Cardiac muscle cell (in vitro differentiated cells and primary cell): ENCODE data around the gene UNC5B. TPM values are rescaled to one million over a fixed set of nuclear protein-coding genes. Genes with fewer than 3 reads are reported as not detected.
"Not testable (repeated sequence)": the region's sequence is repeated elsewhere in the genome, so short reads cannot be mapped to it uniquely, and the experiment has no call there.

Experiments used
- DNase-seq, 2 donors: peaks; one replicate each; pipeline versions ENCODE4 v3.0.0 to v3.0.0-alpha.2; 2010 to 2017; ENCODE audit warnings: low read depth in 1 of 2, low spot score in 1 of 2
- H3K27ac ChIP-seq: fragments of 200-600 bp; sonication (generic); 2 replicates; pipeline ENCODE4 v1.5.1; 2016
- H3K27me3 ChIP-seq: fragments of 200-600 bp; sonication (generic); 2 replicates; pipeline ENCODE4 v1.6.0; 2016; ENCODE audit warnings: control low read depth
- H3K36me3 ChIP-seq: fragments of 200-600 bp; sonication (generic); 2 replicates; pipeline ENCODE4 v1.5.1; 2016; ENCODE audit warnings: control low read depth
- H3K4me1 ChIP-seq: fragments of 200-600 bp; sonication (generic); 2 replicates; pipeline ENCODE4 v1.8.1; 2017; ENCODE audit warnings: low read depth, mild to moderate bottlenecking, mixed run types
- H3K4me3 ChIP-seq: fragments of 200-600 bp; sonication (generic); 2 replicates; pipeline ENCODE4 v1.5.1; 2016; ENCODE audit warnings: mild to moderate bottlenecking
- H3K9me3 ChIP-seq: fragments of 200-600 bp; sonication (generic); 2 replicates; pipeline ENCODE4 v1.5.1; 2017; ENCODE audit warnings: low read depth, mild to moderate bottlenecking, control low read depth
- polyA plus RNA-seq: library from polyadenylated mRNA; unstranded; fragments of >200 nt; fragmentation: Nextera tagmentation; extraction: Ambion mirVana; gene quantifications from 2 replicates; pipeline ENCODE4 v1.2.1, GENCODE V29; 2016
- total RNA-seq: library from RNA; depleted of rRNA; stranded (reverse); fragments of >200 nt; gene quantifications from 2 replicates; pipeline ENCODE4 v1.2.3, GENCODE V29; 2016
- TF ChIP-seq, protein P1 (sequence below): IDR thresholded peaks from 2 replicates; pipeline ENCODE4 v1.5.1; 2012; ENCODE audit warnings: low read depth, mild to moderate bottlenecking, low read length

Gene UNC5B
- total and polyA plus RNA-seq, 2 experiments from 2014 or later: 73.3 to 172 TPM

DNA sequence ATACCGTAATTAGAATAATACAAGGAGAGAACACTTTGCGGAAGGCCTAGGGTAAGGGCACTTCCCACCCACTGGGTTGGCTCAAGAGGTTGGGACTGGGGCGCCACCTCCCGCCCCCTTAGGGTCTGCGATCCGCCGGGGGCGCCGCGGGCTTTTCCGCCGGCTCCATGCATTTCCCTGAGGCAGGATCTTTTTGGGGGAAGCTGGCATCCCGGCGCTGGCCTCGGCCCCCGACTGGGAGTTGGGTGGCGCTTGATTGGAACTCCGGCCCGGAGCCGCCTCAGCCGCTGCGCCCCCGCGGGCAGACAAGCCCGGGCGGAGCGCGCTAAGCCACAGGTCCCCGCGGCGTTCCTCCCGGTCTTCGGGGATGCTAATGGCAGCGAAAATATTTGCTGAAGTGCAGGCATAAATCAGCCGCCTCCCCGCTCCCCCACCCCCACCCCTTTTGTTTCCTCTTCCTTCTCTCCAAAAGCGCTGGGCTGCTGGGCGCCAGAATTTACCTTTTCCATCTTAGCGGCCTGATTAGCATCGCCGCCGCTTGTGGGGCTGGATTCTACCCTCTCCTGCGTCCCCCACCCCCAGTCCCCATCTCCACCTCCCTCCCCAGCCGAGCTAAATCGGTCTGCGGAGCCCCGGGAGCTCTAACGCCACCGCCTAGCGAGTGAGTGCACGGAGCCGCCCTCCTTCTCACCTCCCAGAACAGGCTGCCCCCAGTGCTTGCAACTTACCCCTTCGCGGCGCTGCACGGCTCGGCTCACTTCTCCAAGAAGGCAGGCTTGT lies 5.1 kb downstream of the UNC5B start:
- DNase-seq: peak in 1 of 2 donors; percentile 76
- Histone ChIP-seq H3K36me3 (no peaks in the 10 kb centered on the region), H3K4me3 (peak overlapping the region; percentile 35), H3K9me3 (no peaks in the 10 kb centered on the region), H3K27me3 (no peaks in the 10 kb centered on the region), H3K4me1 (peaks cover 72% of the 10 kb centered on the region), H3K27ac (peak overlapping the region; percentile 86)
- TF ChIP-seq, protein P1, sequence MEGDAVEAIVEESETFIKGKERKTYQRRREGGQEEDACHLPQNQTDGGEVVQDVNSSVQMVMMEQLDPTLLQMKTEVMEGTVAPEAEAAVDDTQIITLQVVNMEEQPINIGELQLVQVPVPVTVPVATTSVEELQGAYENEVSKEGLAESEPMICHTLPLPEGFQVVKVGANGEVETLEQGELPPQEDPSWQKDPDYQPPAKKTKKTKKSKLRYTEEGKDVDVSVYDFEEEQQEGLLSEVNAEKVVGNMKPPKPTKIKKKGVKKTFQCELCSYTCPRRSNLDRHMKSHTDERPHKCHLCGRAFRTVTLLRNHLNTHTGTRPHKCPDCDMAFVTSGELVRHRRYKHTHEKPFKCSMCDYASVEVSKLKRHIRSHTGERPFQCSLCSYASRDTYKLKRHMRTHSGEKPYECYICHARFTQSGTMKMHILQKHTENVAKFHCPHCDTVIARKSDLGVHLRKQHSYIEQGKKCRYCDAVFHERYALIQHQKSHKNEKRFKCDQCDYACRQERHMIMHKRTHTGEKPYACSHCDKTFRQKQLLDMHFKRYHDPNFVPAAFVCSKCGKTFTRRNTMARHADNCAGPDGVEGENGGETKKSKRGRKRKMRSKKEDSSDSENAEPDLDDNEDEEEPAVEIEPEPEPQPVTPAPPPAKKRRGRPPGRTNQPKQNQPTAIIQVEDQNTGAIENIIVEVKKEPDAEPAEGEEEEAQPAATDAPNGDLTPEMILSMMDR: no peak

DNA sequence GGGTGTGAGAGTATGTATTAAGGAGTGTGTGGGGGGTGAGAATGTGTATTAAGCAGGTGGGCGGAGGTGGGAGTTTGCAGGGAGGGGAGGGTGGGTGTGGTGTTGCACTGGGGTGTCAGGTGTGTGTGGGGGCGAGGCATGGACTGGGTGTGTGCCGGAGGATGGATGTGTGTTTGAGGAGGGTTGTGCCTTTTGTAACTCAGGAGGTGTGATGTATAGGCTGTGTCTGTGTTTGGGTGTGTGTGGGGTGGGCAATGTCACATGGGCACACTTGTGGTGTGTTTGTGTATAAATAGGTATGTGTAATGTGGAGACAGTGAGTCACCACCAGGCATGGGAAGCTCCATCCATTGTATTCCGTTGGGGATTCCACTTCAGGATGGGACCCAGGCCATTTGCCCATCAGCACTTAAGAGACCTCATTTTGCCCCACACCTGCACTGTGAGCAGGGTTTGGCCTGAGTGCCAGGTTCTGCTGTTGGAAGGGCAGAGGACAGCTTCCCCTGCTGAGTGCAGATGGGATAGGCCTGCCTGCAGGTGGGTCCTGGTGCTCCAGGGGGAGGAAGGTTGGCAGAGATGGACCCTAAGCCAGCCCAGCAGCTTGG lies 5.8 kb downstream of the UNC5B start:
- no peak for DNase-seq
- Histone ChIP-seq H3K9me3 (no peaks in the 10 kb centered on the region), H3K27ac (peak overlapping the region; percentile 86), H3K27me3 (no peaks in the 10 kb centered on the region), H3K36me3 (no peaks in the 10 kb centered on the region), H3K4me3 (peak overlapping the region; percentile 35), H3K4me1 (peaks cover 79% of the 10 kb centered on the region)
- TF ChIP-seq, protein P1: no peak

DNA sequence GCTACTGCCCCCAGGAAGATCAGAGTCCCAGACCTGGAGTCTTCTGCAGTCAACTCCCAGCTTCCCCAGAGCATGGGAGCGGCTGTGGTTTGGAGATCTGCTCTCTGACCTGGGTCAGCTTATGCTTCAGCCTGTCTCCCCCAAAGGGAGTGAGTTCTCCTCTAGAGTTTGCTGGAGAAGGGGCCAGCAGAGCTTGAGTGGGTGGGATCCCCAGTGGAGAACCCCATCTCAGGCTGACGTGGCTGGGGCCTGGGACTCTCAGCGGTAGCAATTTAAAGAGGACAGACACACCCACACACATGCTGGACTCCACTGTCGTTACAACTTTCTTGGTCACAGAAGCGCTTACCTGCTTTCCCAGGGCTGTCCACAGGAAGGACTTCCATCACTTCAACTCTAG lies 6.3 kb downstream of the UNC5B start:
- no peaks in the 10 kb centered on the region for H3K9me3 ChIP-seq
- peak overlapping the region; percentile 86 for H3K27ac ChIP-seq
- H3K27me3 ChIP-seq: no peaks in the 10 kb centered on the region
- DNase-seq: no peak
- H3K36me3 ChIP-seq: no peaks in the 10 kb centered on the region
- peaks cover 84% of the 10 kb centered on the region for H3K4me1 ChIP-seq
- H3K4me3 ChIP-seq: no peak overlapping the region
- TF ChIP-seq, protein P1: no peak

DNA sequence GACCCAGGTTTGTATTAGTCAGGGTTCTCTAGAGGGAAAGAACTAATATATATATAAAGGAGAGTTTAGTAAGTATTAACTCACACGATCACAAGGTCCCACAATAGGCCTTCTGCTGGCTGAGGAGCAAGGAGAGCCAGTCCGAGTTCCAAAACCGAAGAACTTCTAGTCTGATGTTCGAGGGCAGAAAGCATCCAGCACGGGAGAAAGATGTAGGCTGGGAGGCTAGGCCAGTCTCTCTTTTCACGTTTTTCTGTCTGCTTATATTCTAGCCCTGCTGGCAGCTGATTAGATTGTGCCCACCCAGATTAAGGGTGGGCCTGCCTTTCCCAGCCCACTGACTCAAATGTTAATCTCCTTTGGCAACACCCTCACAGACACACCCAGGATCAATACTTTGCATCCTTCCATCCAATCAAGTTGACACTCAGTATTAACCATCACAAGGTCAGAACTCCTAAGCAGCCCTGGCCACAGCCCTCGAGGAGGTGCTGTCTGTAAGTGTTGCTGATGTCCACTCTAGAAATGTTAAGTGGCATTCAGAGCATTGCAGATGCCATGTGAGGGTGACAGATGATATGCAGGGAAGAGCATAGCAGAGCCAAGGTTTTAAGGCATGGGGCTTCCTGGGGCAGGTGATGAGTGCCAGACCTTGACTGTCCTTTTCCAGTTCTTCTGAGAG lies 7.0 kb downstream of the UNC5B start:
- Histone ChIP-seq H3K4me1 (peaks cover 84% of the 10 kb centered on the region), H3K27ac (peak overlapping the region; percentile 86)
- not testable (repeated sequence) for H3K4me3 ChIP-seq, H3K36me3 ChIP-seq, H3K27me3 ChIP-seq, H3K9me3 ChIP-seq
- DNase-seq: peak in 1 of 2 donors; percentile 74

DNA sequence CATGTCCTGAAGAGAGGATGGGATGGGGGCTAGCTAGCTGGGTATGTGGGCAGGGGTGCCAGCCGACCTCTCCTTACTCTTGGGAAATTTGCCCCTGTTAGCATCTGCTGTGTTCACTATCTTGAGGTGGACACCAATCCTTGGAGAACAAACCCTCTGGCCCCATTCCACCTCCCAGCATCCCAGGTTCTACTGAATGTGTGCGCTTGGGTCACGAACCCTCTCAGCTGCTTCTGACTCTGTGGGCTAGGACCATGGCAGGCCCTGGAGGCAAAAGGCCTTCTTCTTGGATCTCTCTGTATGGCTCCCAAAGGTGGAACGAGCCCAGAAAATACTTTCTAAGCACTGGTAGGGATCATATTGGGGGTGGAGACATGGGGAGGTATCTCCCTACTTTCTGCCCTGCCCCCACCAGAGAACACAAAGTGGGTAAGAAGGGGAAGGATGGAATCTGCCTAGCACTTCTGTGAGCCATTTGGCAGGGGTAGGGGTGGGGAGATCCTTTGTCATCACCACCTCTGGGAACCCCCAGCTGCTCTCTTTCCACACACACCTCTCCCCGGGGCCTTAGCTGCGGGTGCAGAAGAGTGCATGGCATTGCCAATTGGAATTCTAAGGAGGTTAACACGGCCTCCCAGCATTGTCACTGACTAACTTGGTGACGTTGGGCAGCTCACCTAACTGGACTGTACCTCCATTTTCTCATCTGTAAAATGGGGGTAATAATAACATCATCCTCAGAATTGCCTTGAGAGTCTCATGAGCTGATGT lies 7.7 kb downstream of the UNC5B start:
- Histone ChIP-seq H3K36me3 (no peaks in the 10 kb centered on the region), H3K27ac (peak overlapping the region; percentile 86), H3K4me3 (no peak overlapping the region), H3K27me3 (no peaks in the 10 kb centered on the region), H3K9me3 (no peaks in the 10 kb centered on the region), H3K4me1 (peaks cover 76% of the 10 kb centered on the region)
- DNase-seq: no peak
- TF ChIP-seq, protein P1: no peak
